Measurements from ENCODE around the gene LAMC3.

The LAMC3 gene

DNA sequence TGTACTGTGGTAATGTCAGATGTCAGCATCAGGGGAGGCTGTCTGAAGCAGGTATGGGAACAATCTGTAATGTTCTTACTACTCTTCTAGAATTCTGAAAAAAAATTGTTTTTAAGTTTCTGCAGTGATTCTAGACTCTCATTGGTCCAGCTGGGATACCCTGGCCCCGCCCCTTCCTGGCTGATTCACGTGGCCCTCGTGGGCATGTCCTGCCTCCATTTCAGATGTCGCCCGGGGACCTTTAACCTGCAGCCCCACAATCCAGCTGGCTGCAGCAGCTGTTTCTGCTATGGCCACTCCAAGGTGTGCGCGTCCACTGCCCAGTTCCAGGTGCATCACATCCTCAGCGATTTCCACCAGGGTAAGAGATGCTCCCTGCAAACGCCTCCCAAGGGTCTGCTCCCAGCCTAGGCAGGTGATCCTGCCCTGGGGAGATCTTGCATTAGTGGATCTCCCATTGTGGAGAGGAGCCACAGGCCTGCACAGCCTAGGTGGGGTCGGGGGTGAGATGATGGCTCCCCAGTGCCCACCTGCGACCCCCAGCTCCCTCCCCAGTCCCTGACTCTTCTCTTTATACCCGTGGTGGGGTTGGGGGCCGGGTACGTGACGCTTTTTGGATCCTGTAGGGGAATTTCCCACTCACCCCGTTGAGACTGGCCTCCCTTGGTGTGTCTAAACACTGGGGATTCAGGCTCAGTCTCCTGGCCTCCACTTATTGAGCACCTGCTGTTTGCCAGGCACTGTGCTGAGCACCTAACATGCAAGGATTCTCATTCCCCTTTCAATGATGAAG lies 36.5 kb downstream of the LAMC3 start:
- DNase-seq (ENCODE audit: low read depth) = no peak

DNA sequence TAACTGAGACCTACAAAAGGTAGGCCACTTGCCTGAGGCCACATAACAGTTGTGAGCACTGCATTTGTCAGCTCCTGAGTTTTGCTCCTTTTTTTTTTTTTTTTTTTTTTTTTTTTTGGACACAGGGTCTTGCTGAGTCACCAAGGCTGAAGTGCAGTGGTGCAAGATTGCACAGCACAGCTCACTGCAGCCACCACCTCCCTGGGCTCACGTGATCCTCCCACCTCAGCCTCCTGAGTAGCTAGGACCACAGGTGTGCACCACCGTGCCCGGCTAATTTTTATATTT lies 37.1 kb downstream of the LAMC3 start:
- DNase-seq (ENCODE audit: low read depth) = no peak

DNA sequence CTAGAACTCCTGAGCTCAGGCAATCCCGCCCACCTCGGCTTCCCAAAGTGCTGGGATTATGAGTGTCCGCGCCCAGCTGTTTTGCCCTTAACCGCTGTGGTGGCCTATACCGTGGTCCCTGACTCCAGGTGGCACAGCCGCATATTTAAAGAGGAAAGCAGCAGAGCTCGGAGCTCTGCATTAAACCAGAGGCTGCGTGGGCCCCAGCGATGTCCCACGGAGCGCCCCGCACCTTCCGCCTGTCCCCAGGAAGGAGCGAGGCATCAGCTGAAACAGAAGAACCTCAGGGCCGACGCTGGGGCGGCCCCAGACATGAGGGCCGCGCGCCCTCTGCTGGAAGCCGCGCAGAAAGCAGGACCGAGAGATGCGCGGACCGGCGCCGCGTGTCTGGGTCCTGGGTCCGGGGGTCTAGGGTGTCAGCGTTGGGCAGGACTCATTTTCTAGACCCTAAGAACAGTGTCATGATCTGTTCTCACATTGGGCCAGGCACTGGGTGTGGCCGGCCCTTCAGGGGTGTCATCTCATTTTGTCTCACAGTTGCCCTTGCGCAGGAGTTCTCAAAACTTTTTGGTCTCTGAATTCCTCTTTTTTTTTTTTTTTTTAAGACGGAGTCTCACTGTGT lies 37.7 kb downstream of the LAMC3 start:
- peak; percentile 43 for DNase-seq (ENCODE audit: low read depth)

DNA sequence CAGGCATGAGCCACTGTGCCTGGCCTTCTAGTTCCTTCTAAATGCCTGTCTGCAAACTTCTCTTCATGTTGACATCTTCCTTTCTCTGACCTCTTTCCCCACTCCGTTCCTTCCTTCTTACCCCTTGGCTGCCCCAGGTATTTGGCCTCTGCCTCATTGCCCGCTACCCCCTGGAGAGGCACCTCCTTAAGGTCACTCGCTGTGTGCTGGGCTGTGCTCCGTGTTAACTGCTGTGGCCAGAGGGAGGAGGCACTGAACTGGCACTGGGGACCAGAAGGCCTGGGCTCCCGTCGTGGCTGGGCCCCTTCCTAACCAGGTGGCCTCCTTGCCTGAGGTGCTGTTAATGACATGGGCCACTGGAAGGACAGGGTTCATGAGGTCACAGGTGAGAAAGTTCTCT lies 39.4 kb downstream of the LAMC3 start:
- no peak for DNase-seq (ENCODE audit: low read depth)

DNA sequence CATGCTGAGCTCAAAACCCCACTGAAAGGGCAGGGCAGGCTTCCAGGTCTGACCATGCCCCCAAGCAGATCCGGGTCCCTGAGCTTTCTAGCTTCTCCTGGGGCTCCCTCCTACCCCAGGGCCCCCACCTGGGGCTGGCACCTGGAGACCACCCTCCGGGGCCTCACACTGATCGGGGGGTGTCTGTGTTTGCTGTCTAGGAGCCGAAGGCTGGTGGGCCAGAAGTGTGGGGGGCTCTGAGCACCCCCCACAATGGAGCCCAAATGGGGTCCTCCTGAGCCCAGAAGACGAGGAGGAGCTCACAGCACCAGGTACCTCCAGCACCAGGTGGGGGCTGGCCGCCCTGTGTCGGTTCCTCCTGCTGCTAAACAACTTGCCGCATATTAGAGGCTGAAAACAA lies 39.8 kb downstream of the LAMC3 start:
- DNase-seq (ENCODE audit: low read depth) = no peak

DNA sequence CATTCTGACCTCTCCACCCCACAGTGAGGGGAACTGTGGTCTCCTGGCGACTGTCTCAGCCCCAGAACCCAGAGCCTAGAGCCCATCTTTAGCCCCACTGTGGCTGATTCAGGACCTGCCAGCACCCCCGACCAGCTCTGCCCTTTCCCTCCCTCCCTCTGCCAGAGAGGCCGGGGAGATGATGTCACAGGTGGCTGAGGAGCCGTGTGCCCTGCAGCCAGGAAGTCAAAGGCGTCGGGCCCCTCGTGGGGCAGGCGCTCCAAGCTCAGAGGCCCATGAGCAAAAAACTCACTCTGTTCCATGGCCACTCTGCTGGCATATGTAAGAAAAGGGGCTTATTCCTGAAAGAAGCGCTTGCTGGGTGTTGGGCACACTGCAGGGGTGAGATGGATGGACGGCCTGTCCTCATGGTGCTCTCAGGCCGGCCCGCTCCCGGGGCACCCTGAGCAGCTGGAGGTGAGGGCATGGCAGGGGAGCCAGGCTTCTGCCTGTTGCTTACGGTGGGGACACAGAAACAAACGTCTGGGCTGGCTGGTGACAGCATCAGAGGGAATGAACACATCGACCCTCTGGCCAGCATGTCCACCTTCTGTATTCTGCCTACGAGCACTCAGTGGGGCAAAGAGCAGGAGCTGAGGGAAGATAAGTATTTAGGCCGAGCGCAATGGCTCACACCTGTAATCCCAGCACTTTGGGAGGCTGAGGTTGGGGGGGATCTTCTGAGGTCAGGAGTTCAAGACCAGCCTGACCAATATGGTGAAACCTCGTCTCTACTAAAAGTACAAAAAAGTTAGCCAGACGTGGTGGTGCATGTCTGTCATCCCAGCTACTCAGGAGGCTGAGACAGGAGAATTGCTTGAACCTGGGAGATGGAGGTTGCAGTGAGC lies 41.1 kb downstream of the LAMC3 start:
- no peak for DNase-seq (ENCODE audit: low read depth)

DNA sequence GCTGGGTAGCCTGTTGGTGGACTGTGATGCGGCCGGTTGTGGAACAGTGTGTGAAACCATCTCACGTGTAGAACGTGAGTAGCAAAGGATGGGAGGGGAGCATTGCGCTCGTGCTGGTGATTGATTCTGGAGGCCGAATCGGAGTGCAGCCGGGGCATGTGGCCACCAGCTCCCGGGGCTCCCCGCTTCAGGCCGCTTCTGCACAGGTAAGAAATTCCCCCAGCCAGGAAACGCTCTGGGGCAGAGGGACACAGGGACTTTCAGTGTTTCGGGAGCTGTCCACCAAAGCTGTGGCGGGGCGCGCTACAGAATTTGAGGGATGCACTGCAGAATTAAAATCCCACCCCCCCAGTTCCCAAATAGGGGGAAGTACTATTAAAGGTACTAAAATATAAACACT lies 41.9 kb downstream of the LAMC3 start:
- DNase-seq (ENCODE audit: low read depth) = no peak

DNA sequence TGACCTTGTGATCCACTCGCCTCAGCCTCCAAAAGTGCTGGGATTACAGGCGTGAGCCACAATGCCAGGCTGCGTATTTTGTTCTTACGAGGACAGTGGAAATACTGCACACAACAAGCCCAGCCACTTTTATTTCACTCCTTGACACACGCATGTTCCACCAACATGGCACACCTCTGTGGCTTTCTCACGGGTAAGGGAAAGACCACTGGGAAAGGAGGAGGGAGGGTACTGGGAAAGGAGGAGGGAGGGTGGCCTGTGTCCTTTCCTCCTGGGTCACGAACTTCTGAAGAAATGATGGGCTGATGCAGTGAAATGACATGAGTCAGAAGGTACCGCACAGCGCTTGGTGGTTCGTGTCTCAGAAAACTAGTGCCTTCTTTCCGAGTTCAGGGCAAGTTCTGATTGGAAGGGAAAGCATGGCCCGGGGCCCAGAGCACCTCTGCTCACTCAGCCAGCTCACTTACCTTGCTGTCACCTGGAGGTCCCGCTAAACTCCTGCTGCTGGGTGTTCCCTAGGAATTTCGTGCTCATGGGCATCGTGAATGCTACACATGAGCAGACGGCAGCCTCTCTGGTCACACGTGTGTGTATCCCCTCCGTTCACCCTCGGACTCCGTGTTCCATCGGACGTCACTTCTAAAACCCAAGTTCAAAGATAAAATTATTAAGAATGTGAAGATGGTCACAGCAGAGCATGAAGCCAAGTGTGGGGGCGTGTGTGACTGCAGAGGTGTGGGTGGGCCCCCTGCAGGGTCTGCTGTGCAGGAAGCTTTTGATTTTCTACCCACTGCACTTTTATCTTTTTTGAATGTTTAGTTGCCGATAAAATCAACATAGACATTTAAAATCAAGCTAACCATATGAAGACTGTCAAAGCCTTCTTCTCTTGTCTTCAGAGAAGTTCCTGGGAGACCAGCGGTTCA lies 42.9 kb downstream of the LAMC3 start:
- no peak for DNase-seq (ENCODE audit: low read depth)

DNA sequence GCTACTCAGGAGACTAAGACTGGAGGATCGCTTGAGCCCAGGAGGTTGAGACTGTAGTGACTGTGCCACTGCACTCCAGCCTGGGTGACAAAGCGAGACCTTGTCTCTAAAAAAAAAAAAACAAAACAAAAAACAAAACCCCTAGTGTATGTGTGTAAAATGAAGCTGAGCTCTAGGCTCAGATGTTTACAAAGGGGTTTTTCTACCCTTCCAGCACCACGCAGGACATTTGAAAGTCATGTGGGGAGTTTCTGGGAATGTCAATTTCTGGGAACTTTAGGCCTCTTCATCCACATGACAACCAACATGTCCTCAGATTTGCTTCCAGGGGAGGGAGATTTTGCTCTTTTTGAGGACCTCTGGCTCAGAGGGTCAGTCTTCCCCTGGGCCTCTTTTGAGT lies 44.9 kb downstream of the LAMC3 start:
- DNase-seq (ENCODE audit: low read depth) = no peak

DNA sequence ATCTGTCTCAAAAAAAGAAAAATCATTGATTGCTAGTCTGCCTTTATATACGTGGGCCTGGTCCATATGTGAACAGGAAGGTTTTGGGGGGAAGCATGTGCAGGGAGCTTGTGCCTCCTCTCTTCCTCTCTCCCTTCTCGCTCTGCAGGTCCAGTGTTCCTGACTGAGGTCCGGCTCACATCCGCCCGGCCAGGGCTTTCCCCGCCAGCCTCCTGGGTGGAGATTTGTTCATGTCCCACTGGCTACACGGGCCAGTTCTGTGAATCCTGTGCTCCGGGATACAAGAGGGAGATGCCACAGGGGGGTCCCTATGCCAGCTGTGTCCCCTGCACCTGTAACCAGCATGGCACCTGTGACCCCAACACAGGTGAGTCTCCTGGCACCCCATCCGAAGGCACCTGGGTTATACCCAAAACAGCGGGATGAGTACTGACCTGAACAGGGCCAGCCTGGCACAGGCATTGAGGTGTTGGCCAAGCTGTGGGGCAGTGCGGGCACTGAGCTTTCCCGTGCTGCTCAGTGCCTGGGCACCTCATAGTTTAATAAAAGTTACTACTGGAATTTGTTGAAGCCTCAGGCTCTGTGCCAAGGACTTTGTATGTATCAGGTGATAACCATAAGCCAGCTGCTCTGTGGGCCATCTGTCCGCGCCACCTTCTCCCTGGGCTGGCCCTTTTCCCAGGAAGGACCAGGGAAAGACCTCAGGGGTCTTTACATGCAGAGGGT lies 48.0 kb downstream of the LAMC3 start:
- DNase-seq (ENCODE audit: low read depth) = no peak

DNA sequence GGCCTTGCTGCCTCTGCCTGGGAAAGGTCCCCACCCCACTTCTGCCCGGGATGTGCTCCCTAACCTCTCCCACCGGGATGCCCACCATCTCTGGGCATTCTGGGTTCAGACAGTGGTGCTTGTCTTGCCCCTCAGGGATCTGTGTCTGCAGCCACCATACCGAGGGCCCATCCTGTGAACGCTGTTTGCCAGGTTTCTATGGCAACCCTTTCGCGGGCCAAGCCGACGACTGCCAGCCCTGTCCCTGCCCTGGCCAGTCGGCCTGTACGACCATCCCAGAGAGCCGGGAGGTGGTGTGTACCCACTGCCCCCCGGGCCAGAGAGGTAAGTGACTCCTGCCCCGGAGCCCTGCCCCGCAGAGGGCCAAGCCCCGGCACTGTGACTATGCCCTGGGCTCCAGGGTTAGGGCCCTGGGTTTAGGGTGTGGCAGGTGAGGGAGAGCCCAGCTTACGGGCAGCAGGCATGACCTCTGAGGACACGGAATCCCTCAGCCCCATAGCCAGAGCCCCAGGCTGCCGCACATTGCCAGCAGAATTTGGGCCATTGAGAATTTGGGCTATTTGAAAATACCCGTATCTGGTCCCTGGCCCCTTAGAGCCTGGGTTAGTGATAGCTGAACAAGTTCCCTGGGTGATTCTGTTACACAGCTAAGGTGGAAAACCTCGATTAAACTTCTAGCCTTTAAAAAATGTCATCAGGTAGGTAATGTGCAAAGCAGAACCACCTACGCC lies 52.1 kb downstream of the LAMC3 start:
- no peak for DNase-seq (ENCODE audit: low read depth)

DNA sequence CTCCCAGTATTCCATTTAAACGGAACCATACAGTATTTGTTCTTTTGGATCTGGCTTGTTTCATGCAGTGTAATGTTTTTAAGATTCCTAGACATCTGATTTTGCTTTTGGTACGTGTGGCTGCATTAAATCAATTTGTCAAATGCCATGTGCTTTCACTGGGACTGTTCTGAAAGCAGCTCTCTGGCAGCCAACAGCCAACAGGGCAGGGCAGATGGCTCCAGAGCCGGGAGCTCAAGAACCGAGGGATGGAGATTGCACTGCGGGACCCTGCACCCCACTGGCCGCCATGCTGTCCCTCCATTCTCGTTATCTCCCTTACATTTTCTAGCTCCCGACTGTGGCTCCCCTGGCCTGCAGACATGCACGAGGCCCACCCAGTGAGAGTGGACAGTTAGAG lies 54.0 kb downstream of the LAMC3 start:
- no peak for DNase-seq (ENCODE audit: low read depth)

DNA sequence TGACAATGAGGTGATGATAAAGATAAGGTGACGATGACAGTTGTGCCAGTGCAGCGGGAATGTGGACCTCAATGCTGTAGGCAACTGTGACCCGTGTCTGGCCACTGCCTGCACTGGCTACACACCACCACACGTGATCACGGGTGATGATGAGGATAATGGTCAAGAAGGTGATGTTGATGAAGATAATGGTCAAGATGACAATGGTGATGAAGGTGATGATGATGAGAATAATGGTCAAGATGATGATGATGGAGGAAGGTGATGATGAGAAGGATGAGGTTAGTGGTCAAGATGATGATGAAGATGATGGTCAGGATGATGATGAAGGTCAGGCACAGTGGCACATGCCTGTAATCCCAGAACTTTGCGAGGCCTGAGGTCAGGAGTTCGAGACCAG lies 56.6 kb downstream of the LAMC3 start:
- no peak for DNase-seq (ENCODE audit: low read depth)

DNA sequence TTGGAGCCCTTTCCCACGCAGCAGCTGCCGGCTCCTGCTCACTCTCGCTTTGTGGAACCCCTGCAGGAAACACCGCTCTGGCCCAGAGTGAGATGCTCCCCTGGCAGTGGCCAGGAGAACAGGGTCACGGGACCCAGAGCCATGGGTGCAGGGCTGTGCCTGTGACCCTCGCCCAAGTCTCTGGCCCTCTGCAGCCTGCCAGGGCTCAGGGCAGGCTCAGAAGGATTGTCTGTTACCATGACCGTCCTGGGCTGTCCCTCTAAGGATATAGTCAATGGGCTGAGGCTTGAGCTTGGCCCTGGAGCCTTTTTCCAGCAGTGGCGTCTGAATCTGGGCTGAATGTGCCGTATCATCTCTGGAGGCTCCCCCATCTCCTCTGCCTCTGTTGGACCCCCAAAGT lies 58.7 kb downstream of the LAMC3 start:
- no peak for DNase-seq (ENCODE audit: low read depth)

DNA sequence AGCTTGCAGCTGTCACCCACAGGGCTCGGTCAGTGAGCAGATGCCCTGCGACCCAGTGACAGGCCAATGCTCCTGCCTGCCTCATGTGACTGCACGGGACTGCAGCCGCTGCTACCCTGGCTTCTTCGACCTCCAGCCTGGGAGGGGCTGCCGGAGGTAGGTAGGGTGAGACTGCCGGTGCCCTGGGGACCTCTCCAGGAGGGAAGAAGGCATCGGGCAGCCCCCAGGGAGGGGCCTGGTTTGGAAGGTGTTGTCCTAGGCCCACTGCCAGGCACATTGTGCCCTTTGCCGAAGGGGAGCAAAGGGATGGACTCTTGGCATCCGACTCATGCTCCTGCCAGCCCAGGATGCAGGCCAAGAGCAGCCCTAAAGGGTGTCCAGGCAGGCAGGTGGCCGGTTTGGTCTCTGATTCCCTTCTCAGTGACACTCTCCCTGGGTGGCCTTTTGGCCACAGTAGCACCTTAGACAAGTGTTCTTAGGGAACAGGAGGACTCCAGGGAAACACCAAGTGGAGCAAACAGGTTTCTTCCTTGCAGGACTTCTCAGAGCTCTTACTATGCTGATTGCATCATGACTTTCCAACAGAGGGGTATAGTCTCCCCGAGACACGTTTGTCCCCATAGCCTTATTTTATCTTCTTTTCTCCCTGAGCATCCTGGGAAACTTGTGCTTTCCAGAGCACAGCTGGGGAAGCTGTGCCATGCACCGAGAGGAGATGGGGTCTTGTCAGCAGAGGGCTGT lies 59.3 kb downstream of the LAMC3 start:
- no peak for DNase-seq (ENCODE audit: low read depth)

DNA sequence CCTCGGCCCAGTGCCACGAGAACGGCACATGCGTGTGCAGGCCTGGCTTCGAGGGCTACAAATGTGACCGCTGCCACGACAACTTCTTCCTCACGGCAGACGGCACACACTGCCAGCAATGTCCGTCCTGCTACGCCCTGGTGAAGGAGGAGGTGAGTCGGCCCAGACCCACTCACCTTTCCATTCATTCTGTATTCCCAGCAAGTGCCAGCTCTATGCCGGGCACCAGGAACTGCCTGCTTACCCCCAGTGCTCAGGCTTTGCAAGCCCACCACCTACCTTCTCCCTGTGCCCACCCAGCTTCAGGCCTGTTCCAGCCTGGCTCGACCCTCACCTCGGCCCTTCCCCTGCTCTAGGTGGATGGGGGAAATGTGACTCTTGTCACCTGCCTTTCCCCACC lies 60.7 kb downstream of the LAMC3 start:
- no peak for DNase-seq (ENCODE audit: low read depth)

DNA sequence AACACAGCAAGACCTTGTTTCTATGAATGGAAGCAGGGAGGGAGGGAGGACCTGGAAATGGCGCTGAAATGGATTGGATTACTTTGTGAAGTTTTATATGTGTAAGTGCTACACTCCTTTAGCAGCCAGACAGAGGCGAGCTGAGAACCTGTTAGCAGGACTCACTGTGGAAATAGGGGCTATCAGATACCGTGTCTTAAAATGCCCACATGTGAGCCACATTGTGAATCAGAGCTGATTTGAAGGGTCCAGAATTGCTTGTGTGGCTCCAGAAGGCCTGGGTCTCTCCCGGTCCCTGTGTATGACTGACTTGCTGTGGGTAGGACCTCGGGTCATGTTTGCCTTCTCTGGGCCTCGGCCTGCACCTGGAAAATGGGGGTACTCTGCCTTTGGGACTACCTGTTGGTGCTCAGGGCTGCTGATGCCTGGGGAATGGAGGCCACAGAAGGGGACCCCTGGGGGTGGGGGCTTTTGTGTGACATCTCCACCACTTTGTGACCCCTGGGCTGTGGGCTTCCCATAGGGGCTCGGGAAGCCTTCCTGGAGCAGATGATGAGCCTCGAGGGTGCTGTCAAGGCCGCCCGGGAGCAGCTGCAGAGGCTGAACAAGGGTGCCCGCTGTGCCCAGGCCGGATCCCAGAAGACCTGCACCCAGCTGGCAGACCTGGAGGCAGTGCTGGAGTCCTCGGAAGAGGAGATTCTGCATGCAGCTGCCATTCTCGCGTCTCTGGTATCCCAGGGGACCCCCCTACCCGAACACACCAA lies 63.3 kb downstream of the LAMC3 start:
- DNase-seq (ENCODE audit: low read depth) = no peak

DNA sequence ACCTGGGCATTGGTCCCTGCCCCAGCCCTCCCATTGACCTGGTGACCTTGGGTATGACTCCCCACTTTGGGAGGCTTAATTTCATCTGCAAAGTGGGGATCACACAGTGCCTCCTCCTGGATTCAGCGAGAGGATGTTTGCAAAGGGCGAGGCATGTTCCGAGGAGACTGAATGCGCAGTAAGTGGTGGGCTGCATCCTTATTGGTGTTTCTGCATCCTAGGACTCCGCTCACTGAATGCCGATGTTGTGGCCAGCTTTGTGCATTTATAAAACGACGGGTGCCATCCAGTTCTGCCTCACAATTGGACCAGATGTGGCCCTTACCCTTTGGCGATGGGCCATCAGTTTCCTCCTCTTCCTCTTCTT lies 63.9 kb downstream of the LAMC3 start:
- DNase-seq (ENCODE audit: low read depth) = no peak

All from stimulated activated CD8-positive, alpha-beta memory T cell treated with anti-CD3 and anti-CD28 coated beads, Interleukin-12 subunit alpha, Interleukin-12 subunit beta, amount 100 ng/mL, for 4 hours (primary cell).